Activated CD8-positive, alpha-beta memory T cell treated with anti-CD3 and anti-CD28 coated beads, Interleukin-2, amount 50 U/mL, for 1 hour (primary cell): Measurements from ENCODE around the gene P4HB.
A peak's percentile ranks its signal among the peaks of the same experiment; 100 is the strongest.
"Not testable (repeated sequence)": the region's sequence is repeated elsewhere in the genome, so short reads cannot be mapped to it uniquely, and the experiment has no call there.

Experiments used
- DNase-seq: peaks from one replicate; pipeline ENCODE4 v3.0.0-alpha.2; 2020; ENCODE audit errors: extremely low read depth

Gene P4HB

DNA sequence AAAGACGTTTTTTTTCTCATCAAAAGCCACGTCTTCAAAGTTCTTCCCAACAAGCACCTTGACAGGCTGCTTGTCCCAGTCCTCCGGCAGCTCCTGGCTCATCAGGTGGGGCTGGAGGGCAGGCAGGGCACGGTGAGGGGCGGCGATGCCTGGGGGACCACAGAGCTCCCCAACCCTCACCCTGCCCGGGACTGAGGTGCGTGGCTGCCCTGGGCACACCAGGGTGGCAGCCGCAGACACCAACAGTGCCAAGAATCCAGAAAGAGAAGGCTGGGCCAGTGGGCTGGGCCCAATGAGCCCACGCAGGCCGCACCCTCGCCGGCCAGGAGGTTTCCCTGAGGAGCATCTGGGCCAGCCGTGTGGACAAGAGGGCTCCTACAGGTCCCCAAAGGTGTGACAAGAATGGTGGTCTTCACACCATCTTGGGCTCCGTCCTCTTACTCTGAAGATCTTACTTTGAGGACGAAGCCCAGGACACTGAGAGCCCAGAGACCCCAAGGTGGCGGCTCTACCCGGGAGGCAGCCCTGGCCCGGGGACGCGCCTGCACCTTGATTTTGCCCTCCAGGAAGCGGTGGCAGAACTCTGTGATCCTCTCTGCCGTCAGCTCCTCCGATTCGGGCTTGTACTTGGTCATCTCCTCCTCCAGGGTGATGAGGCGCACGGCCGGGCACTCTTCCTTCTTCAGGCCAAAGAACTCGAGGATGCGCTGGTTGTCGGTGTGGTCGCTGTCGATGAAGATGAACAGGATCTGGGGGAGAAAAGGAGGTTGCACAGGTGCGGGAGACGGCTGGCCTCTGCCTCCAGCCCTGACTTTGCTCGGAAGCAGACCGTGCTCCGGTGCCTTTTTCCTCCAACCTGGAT lies 14.2 kb downstream of the P4HB start:
- DNase-seq, result no peak

DNA sequence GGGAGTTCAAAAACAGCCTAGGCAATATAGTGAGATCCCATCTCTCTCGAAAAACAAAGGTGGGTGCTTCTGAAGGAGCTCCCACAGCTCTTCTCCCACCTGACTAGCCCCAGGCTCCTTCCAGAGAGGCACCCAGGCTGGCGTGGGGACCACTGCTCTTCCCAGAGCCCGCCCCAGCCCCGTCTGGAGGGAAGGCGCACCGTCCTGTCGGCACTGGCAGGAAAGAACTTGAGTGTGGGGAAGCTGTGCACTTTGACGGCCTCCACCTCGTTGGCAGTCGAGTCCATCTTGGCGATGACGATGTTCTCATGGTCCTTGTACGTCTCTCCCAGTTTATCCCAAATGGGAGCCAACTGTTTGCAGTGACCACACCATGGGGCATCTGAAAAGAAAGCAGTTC lies 15.0 kb downstream of the P4HB start:
- no peak for DNase-seq

DNA sequence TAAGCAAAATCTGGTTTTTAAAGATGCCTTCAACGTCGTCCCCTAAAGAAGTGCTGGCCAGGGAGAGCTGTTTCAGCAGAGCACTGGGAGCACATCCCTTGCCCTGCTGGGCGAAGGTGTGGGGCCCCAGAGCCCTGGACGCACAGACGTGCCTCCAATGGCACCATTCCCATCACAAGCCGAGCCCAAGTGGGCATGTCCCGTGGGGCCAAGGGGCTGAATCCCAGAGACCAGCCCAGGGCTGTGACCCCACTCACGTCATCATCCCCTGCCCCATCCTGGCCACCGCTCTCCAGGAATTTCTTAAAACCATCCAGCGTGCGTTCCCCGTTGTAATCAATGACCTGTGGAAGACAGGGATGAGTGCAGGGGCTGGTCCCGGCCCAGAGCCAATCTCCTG lies 15.4 kb downstream of the P4HB start:
- no peak for DNase-seq

DNA sequence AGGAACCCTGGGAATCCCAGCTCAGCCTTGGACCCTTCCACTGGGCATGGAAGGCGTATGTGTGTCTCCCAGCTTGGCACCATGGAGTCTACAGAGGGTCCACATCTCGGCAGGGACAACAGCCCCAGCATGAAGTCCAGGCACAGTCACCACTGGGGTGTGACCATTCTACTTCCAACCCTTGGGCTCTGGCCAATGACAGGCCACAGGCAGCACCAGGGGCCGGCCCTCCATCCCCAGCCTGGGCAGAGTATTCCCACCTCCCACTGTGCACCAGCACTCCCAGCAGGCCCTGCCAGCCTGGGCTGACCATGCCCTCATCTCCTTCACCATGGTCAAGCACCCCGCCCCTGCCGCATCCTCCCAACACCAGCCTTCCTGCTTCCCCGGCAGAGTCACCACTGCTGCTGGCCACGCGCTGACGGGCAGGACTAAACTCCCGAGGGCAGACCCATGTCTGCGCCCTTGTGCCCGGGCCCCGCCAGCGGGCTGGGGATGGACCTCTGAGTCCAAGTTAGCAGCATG lies 15.9 kb downstream of the P4HB start:
- DNase-seq, result no peak

DNA sequence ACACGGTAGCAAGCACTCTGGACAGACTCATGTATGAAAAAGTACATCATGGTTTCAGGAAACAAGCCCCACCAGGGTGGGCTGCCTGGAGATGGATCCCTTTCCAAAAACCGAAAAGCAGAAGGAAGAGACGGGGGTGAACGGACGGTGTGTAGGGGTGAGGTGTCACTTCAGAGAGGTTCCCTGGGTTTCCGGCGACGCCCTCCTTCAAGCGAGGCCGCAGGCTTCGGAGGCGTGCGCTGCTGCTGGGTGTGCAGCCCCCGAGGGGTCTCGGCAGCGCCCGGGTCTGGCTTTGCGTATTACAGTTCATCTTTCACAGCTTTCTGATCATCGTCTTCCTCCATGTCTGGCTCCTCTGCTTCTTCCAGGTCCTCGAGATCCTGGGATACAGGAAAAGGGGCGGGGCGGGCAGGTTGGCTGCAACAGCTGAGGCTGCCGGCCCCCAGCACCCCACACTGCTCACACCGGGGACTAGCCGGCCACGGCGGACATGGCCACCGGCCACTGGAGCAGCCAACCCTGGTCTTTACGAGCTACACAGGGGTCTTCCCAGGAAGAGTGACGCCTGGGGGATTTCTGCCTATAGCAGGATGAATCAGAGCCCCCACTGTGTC lies 16.5 kb downstream of the P4HB start:
- no peak for DNase-seq

DNA sequence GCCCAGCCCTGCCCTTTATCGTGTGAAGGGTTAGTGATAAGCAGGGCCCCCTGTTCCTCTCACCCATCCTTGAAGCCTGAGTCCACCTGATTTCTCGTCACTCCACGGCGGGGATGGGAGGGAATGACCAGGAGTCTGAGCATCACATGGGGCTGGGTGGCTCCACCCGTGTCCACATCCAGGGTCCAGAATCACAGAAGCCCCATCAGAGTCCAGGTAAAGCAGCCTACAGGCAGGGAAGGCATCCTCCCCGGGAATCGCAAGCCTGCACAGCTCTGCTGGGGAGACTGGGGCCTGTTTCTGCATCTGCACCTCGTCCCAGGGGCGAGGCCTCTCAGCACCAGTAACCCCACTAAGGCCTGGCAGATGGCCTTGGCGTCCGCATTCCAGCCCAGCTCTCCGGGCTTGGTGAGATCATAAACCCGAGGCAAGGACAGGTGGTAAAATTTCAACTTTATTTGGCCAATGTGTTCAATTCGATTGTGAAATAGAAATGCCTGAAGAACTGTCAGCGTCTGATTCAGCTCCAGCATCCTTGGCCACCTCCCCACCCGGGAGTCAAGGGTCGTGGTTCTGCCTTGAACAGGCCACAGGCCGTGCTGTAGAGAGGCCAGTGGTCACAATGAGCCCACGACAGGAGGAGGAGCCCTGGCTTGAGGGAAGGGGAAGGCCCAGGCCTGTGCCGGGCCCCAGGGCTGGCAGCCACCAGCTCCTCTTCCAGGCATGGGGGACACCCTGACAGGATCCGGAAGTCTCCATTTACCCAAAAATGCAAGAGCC lies 17.4 kb downstream of the P4HB start:
- no peak for DNase-seq

DNA sequence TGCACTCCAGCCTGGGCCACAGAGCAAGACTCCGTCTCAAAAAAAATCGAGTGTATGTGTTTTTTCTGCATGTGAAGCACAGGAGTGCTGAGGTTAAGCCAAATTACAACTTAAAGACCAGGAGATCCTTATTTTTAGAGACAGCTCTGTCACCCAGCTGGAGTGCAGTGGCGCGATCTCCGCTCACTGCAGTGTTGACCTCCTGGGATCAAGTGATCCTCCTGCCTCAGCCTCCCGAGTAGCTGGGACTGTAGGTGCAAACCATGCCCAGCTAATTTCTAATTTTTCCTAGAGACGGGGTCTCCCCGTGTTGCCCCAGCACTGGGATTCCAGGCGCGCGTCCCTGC lies 18.0 kb downstream of the P4HB start:
- no peak for DNase-seq

DNA sequence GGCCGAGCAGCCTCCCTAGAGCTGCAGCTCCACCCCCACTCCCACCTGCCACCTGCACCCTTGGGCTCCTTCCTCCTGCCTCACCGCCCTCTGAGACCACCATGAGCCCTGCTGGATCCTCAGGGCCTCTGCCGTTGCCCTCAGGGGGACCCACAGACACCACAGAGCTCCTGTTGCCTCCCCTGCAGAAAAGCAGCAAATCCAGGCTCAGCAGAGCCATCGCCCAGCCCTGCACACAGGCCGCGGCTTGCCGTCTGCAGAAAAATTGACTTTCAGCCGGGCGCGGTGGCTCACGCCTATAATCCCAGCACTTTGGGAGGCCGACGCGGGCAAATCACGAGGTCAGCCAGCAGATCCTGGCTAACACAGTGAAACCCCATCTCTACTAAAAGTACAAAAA lies 18.5 kb downstream of the P4HB start:
- no peak for DNase-seq

DNA sequence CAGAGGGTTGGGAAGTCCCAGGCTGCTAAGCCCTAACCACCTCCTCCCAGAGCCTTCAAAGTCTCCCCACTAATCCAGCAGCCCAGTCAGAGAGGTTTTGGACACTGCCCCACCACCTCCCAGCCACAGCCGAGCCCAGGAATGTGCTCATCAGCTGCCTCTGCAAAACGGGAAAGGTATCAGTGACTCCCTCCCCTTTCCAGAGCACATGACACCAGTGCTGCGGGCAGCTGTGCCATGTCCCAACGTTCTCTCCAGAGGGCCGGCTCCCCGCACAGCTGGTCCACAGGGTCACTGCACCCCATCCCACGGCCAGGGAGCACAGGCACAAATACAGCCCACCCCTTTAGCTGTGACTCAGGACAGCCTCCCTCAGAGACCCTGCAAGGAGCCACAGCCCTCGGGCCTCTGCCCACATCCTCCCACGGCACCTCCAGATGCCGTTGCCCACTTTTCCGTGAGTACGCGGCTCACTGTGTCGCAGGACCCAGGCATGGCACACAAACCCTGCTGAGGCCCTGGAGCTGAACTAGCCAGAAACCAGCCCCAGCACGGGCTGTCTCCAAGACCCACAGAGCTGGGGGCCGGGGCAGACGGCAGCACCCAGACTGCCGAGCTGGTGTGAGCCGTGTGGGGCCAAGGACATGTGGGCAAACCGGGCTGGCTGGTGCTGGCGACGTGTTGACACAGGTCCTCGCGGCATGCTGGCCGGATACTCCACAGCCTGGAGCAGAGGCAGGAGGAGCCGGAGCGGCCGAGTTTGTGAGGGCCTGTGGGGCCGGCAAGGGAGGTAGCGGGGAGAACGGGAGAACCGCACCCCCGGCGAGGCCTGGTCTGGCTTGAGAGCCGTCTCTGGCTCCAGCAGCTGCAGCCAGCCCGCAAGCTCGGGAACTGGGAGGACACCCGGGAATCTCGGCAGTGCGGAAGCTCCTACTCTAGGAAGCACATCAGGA lies 19.2 kb downstream of the P4HB start:
- DNase-seq, result no peak

DNA sequence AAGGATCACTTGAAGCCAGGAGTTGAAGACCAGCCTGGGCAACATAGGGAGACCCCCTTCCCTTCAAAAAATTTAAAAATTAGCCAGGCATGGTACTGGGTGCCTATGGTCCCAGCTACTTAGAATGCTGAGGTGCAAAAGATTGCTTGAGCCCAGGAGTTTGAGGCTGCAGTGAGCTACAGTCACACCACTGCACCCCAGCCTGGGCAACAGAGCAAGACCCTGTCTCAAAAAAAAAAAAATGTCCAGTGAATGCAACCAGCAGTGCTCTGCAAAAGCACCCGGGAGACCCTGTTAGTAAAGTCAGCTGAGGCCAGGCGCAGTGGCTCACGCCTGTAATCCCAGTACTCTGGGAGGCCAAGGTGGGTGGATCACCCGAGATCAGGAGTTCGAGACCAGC lies 20.3 kb downstream of the P4HB start:
- DNase-seq, result not testable (repeated sequence)

DNA sequence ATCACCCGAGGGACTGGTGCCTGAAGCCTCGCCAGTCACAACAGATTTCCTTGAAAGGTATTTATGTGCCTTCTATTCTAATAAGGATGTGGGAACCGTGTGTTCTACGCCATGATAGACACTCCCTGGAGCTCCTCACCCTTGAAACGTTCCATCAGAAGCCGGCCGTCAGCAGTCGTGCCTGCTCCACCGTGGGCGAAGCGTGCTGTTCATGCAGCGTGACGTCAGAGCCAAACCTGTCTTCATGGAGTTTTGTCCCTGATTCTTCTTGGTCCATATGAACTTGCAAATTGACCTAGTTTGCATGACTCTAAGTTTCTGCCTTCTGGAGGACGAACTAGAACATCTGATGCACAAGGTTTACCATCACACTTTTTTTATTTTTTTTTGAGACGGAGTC lies 21.0 kb downstream of the P4HB start:
- no peak for DNase-seq

DNA sequence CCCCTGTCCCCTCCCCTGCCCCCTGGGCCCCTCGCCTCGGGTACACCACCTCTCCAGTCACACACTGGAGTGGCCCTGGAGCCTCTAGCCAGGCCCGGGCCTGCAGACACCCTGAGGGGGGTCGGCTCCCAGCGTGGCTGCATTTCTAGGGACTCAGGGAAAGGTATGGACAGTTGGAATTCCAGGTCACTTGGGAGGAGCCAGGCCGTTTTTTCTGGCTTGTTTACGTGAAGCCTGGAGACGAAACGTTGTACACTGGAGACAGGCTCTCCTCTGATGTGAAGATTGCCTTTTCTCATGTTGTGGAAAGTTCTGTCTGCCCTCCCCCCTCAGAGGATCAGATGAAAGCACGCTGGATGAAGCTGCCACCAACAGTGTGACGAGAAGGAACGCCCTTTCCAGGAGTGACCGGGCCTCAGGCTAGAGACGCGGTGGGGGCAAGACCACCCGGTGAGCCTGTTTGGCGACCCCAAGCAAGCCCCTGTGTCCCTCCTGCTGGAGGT lies 21.5 kb downstream of the P4HB start:
- no peak for DNase-seq

DNA sequence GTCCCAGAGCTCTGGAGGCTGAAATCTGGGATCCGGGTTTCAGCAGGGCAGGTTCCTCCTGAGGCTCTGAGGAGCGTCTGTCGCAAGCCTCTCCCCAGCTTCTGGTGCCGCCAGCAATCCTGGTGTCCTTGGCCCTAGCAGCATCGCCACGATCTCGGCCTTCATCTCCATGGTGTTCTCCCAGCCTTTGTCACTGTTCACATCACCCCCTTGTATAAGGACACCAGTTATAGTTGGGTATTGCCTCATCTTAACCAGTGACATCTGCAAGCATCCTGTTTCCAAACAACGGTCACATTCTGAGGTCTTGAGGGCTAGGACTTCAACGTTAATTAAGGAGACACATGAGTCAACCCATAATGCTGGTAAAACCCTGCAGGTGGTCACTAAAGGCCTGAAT lies 22.7 kb downstream of the P4HB start:
- DNase-seq, result no peak

DNA sequence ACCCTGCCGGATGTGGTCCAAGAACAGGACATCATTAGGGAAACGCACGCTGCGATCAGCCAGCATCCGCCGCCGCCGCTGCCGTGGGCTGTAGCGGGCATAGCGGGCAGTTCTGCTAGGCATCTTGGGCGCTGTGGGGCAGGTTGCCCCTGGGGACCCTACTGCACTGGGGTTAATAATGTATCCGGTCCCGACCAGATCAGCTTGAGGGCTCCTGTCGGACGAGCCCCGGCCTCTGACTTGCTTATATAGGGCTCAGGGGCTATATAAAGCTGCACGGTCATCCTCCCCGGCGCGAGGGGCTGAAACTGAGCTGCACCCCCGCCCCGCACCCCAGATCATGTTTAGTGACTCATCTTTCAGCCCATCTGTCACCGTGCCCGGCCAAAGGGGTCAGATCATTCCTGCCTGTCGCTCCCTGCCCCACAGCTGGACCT lies 25.5 kb downstream of the P4HB start, which contains the start of gene PPP1R27:
PPP1R27 (minus strand) TSS at position 220 of the 437 bp plus-strand sequence; CDS start at position 123, 97 bp downstream.
- no peak for DNase-seq

DNA sequence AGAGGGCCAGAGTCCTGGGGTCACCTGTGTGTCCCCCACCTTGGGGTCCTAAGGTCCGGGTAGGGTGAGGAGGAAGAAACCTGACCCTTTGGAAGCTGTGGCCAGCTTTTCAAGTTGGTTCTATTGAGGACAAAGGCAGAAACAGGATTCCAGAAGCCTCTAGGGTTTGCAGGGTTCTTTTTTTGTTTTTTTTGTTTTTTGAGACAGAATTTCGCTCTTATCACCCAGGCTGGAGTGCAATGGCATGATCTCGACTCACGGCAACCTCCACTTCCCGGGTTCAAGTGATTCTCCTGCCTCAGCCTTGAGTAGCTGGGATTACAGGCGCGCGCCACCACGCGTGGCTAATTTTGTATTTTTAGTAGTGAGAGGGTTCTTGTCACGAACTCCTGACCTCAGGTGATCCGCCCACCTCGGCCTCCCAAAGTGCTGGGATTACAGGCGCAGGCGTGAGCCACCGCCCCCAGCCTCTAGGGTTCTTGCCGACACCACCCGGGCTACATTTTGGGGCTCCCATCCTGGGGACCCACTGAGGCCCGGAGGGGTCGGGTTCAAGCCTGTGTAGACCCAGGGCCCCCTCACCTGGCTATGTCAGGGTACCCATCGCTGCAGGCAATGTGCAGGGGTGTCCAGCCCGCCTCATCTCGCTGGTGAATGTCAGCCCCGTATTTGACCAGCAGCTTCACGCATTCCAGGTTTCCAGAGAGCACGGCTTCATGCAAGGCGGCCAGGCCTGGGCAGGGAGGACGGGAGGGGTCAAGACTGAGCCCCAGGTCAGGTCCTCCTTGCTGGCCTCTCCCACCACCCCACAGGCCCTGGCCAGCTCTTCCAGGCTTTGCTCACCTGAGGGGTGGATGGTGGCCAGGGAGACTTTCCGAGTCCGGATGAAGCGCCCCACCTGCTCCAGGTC lies 26.2 kb downstream of the P4HB start:
- no peak for DNase-seq

DNA sequence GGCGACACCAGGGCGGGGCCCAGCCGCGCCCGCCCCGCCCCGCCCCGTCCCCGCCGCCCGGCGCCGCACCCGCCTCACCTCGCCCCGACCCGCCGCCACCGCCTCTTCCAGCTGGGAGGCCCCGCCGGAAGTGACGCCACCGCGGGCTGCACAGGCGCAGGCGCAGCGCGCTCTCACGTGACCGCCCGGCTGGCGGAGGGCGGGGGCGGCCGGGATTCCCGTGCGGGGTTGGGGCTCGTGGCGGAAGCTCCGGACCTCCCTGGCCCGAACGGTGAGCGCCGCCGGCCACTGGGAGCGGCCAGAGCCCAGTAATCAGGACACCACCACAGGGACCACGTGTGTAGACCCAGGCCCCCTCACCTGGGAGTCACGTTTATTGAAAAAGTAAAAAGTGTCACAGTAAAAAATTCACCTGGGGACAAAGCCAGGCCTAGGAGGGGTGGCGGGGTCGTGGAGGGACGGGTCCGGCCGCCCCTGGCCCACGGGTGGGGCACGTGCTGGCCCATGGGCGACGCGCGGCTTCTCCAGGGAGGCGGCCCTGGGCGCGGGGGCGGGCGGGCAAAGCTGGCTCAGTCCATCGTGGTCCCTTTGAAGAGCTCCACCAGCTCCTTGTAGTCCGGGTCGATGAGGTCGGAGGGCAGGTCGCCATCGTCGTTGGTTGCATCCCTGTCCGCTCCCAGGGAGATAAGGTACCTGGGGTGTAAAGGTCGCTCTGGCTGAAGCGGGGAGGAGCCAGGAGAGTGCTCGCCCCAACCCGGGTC lies 27.0 kb downstream of the P4HB start, which contains the start of gene MCRIP1:
MCRIP1 (minus strand) TSS at position 132 of the 761 bp plus-strand sequence. CDS start 8,785 bp downstream, outside the sequence.
- DNase-seq, result peak; percentile 71

DNA sequence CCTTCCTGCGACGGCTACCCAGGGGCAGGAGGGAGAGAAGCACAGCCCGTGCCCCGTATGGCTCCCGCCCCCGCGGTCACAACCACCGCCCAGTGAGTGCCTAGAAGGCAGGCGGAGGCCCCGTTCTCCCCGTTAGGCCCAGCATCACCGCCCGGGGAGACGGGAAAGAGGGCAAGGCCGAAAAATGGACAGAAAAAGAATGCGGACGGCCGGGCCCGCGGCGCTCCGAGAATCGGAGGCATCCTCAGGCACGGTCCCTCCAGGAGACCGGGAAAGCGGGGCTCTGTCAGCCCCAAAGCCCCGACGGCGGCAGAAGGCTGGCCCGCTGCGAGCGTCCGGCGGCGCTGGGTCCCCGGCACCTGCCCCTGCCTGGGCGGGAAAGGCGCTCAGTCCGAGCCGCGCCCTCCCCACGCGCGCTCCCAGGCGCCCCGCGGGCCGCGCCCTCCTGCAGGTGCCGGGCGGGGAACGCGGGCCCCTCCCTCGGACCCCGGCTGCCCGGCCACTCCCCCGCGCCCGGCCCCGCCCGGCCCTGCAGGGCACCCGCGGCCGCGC lies 27.7 kb downstream of the P4HB start:
- no peak for DNase-seq

DNA sequence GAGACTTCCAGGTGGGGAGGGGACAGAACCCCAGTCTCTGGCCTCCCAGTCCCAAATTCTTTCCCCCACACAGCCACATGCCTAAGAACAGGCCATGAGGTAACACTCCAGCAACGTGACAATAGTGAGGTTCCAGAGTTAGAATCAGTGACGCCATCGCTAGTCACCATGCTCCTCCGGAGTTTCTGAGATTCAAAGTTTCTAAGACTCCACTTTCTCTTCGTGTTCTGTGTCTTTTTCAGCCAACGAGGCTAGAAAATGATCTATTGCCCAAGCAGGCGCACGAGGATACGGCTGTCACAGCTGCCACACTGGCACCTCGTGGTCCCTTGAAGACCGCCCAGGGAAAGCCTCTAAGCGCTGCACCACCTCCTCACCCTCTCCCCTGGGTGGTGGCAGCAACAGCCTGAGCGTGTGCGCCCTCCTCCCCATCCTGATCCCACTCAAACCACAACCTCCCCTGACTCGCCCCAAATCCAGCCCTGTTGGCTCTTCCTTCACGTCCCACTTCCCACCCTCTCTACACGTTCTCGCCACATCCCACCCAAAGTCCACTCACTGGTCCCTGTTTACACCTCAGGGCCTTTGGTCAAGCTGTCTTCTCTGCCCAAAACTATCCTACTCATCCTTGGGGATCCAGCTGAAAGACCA lies 28.3 kb downstream of the P4HB start:
- DNase-seq, result no peak
